ENCODE measurements around the gene SLC26A9.

DNA sequence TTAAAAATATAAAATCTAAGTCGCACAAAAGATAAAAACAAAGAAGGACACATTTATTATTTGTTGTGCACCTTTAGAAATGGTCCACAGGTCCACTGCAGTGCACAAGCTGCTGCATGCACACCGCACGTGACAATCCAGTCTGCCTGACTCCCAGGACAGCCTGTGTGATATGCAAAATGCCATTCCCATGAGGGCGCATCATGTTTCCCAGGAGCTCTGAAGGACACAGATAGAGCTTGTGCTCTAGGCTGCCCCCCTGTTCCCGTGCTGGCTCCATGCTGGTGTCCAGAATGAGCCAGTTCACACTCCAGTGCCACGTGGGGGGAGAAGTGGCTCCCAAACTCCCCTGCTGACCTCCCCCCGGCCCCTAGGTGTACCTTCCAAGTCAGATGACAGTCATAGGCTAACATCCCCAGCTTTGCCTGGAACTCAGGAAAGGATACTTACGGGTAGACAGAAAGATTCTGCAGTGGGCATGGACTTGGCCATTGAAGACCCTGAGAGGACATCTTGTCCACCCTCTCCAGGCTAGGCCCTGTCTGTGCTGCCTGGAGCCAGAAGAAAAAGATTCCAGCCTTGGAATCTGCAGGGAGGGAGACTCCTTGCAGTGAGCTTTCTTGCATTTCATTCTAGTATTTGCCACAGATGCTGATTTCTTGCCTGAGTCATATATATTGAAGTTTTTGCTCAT, 33.6 kb upstream of the SLC26A9 start:
- TF ChIP-seq CTCF (IDR thresholded peaks at IDR 0.05) (no peak), POLR2A (IDR thresholded peaks at IDR 0.05) (no peak)
